Measurements from ENCODE around the gene PTPRK. TPM values are rescaled to one million over a fixed set of nuclear protein-coding genes. Genes with fewer than 3 reads are reported as not detected.

PTPRK gene
- total and polyA plus RNA-seq, 2 donors (not counting 1 experiment from before 2014, with no cell fraction given): 19.4 to 75.5 TPM

DNA sequence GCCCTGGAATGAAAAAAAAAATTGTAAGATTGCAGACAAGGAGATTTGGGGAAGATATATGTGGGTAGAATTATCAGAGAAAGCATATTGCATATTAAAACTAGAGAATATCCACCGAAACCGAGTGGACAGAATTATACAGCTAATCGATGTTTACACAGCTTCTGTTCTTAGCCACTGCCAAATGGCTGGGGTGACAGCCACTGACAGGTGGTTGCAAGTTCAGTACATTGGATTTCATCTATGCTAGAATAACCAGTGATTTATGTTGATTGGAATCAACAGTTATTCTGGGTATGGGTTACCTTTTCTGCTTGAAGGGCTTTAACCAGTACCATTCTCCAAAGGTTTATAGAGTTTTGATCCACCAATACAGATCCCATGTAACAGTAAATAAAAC lies 571.1 kb downstream of the PTPRK start:
- H3K4me1 ChIP-seq (ENCODE audit: control insufficient read depth, extremely low read depth, insufficient read depth, low read length): no peaks in the 10 kb centered on the region
- H3K27ac ChIP-seq (ENCODE audit: insufficient read depth, low read length): no peak overlapping the region
- H4K20me1 ChIP-seq (ENCODE audit: control insufficient read depth, extremely low read depth, insufficient read depth, low read length): no peaks in the 10 kb centered on the region
- no peak overlapping the region for H3K9ac ChIP-seq (ENCODE audit: insufficient read depth, low read length)
- H3K79me2 ChIP-seq (ENCODE audit: control insufficient read depth, insufficient read depth, low read length): no peaks in the 10 kb centered on the region
- H3K4me3 ChIP-seq (replicated peaks in 1 of 4; ENCODE audit: control extremely low read depth in 1 of 4, insufficient read depth in 1 of 4, low read depth in 3 of 4, low read length in 4 of 4): no peak overlapping the region
- no peak for DNase-seq (ENCODE audit: low read depth in 2 of 2)
- H3K4me2 ChIP-seq (ENCODE audit: extremely low read depth, insufficient read depth, low read length): no peak overlapping the region
- H3K9me3 ChIP-seq (ENCODE audit: control insufficient read depth, insufficient read depth, low read depth, low read length): no peaks in the 10 kb centered on the region
- H3K36me3 ChIP-seq (ENCODE audit: control insufficient read depth, insufficient read depth, low read length): no peaks in the 10 kb centered on the region
- no peak for TF ChIP-seq EZH2 (IDR thresholded peaks at IDR 0.05; ENCODE audit: low read length, missing control alignments)
- TF ChIP-seq CTCF (conservative IDR thresholded peaks at IDR 0.05 in 1 of 2, IDR thresholded peaks at IDR 0.05 in 1 of 2; ENCODE audit: low read depth in 1 of 2, low read length in 2 of 2): no peak
- H3K27me3 ChIP-seq (ENCODE audit: control insufficient read depth, insufficient read depth, low read length): no peaks in the 10 kb centered on the region
- H2AFZ ChIP-seq (ENCODE audit: low read length): no peak overlapping the region

DNA sequence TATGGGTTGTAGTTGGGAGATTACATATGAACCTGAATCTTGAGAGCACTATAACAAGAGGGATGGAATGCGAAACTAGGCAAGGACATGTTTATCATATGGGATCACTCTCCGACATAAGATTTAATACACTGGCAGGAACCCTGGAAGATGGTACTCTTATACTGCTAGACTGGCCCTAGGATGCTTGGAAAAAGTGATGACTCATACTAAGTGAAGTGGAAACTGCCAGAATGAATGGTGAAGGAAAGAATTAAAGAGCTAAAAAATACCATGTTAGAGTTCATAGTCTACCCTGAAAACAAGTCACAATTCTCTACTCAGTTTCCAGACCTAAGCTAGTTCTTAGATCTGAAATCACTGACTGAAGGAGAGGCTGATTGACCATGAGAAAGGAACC lies 574.0 kb downstream of the PTPRK start:
- Histone ChIP-seq H3K36me3 (ENCODE audit: control insufficient read depth, insufficient read depth, low read length) (no peaks in the 10 kb centered on the region), H3K9ac (ENCODE audit: insufficient read depth, low read length) (no peak overlapping the region), H3K9me3 (ENCODE audit: control insufficient read depth, insufficient read depth, low read depth, low read length) (no peaks in the 10 kb centered on the region), H3K79me2 (ENCODE audit: control insufficient read depth, insufficient read depth, low read length) (no peaks in the 10 kb centered on the region), H3K4me1 (ENCODE audit: control insufficient read depth, extremely low read depth, insufficient read depth, low read length) (no peaks in the 10 kb centered on the region), H2AFZ (ENCODE audit: low read length) (no peak overlapping the region), H4K20me1 (ENCODE audit: control insufficient read depth, extremely low read depth, insufficient read depth, low read length) (no peaks in the 10 kb centered on the region), H3K27ac (ENCODE audit: insufficient read depth, low read length) (no peak overlapping the region), H3K4me2 (ENCODE audit: extremely low read depth, insufficient read depth, low read length) (no peak overlapping the region), H3K27me3 (ENCODE audit: control insufficient read depth, insufficient read depth, low read length) (no peaks in the 10 kb centered on the region), H3K4me3 (replicated peaks in 1 of 4; ENCODE audit: control extremely low read depth in 1 of 4, insufficient read depth in 1 of 4, low read depth in 3 of 4, low read length in 4 of 4) (no peak overlapping the region)
- no peak for TF ChIP-seq EZH2 (IDR thresholded peaks at IDR 0.05; ENCODE audit: low read length, missing control alignments)
- no peak for DNase-seq (ENCODE audit: low read depth in 2 of 2)

- no peaks in the 10 kb centered on the region for H3K36me3 ChIP-seq (ENCODE audit: control insufficient read depth, insufficient read depth, low read length)
- no peaks in the 10 kb centered on the region for H3K79me2 ChIP-seq (ENCODE audit: control insufficient read depth, insufficient read depth, low read length)
- H3K27me3 ChIP-seq (ENCODE audit: control insufficient read depth, insufficient read depth, low read length): no peaks in the 10 kb centered on the region
- H3K4me3 ChIP-seq (replicated peaks in 1 of 4; ENCODE audit: control extremely low read depth in 1 of 4, insufficient read depth in 1 of 4, low read depth in 3 of 4, low read length in 4 of 4): no peak overlapping the region
- DNase-seq (ENCODE audit: low read depth in 2 of 2): no peak
- no peak overlapping the region for H2AFZ ChIP-seq (ENCODE audit: low read length)
- H3K4me1 ChIP-seq (ENCODE audit: control insufficient read depth, extremely low read depth, insufficient read depth, low read length): no peaks in the 10 kb centered on the region
- no peaks in the 10 kb centered on the region for H3K9me3 ChIP-seq (ENCODE audit: control insufficient read depth, insufficient read depth, low read depth, low read length)
- H3K9ac ChIP-seq (ENCODE audit: insufficient read depth, low read length): no peak overlapping the region
- TF ChIP-seq EZH2 (IDR thresholded peaks at IDR 0.05; ENCODE audit: low read length, missing control alignments) (no peak), CTCF (conservative IDR thresholded peaks at IDR 0.05 in 1 of 2, IDR thresholded peaks at IDR 0.05 in 1 of 2; ENCODE audit: low read depth in 1 of 2, low read length in 2 of 2) (no peak)
- H3K27ac ChIP-seq (ENCODE audit: insufficient read depth, low read length): no peak overlapping the region
- no peak overlapping the region for H3K4me2 ChIP-seq (ENCODE audit: extremely low read depth, insufficient read depth, low read length)
- no peaks in the 10 kb centered on the region for H4K20me1 ChIP-seq (ENCODE audit: control insufficient read depth, extremely low read depth, insufficient read depth, low read length)
These were observed 574.8 kb downstream of the PTPRK start for GRCh38 chr6:127945434-127946097.

All from fibroblast of lung (primary cell).